ENCODE measurements around the gene DBNDD1. TPM values are rescaled to one million over a fixed set of nuclear protein-coding genes. Genes with fewer than 3 reads are reported as not detected.

Gene DBNDD1
- total RNA-seq, 1 donor from 2014 or later = 24.0 TPM

DNA sequence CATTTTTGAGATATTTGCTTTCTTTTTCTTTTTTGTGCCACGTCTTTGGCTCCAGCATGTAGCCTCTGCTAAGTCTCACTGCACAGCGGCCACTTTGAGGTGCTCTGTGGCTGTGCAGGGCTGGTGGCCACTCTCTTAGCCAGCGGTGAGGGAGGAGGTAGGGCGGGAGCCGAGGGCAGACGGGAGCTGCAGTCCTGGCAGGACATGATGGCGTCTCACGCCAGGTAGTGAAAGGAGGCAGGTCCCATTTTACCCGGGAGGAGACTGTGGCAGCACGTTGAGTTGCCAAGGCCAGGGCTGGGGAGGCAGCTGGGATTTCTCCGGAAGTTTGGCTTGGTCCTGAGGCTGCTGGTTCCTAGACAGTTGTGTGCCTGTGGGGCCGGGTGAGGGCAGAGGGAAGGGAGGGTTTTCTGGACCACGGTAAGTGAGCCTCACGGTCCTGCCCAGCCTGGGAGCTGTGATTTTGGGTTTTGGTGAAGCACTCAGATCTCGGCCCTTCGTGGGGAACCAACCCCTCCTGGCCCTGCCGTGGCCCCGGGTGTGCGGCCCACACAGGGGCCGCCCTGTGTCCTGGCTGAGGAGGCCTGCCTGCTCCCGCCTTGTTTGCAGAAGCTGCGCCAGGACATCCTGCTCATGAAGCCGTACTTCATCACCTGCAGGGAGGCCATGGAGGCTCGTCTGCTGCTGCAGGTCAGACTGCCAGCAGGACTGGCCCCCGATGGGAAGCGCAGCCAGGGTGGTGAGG is 56.3 kb downstream of the DBNDD1 start:
- H3K4me1 ChIP-seq (ENCODE audit: insufficient read depth, low read length) = no peaks in the 10 kb centered on the region
- Mint-ChIP-seq H3K27me3 (ENCODE audit: low read depth, unreplicated experiment) (no peaks in the 10 kb centered on the region), H3K4me1 (ENCODE audit: low read depth, unreplicated experiment) (peaks cover under 1% of the 10 kb centered on the region), H3K36me3 (ENCODE audit: low read depth, unreplicated experiment) (peaks cover 29% of the 10 kb centered on the region), H3K27ac (ENCODE audit: unreplicated experiment) (no peak overlapping the region), H3K4me3 (ENCODE audit: unreplicated experiment) (no peak overlapping the region), H3K9me3 (ENCODE audit: unreplicated experiment) (no peaks in the 10 kb centered on the region)
- H3K36me3 ChIP-seq (ENCODE audit: insufficient read depth, low read length) = peaks cover 11% of the 10 kb centered on the region
- DNase-seq (ENCODE audit: low read depth) (no peak), FAIRE-seq (no peak)
- no peak overlapping the region for H3K27ac ChIP-seq (ENCODE audit: low read depth, low read length)
- TF ChIP-seq EZH2 (IDR thresholded peaks at IDR 0.05; ENCODE audit: insufficient read depth, low read length) = no peak
- TF ChIP-seq, protein P1, sequence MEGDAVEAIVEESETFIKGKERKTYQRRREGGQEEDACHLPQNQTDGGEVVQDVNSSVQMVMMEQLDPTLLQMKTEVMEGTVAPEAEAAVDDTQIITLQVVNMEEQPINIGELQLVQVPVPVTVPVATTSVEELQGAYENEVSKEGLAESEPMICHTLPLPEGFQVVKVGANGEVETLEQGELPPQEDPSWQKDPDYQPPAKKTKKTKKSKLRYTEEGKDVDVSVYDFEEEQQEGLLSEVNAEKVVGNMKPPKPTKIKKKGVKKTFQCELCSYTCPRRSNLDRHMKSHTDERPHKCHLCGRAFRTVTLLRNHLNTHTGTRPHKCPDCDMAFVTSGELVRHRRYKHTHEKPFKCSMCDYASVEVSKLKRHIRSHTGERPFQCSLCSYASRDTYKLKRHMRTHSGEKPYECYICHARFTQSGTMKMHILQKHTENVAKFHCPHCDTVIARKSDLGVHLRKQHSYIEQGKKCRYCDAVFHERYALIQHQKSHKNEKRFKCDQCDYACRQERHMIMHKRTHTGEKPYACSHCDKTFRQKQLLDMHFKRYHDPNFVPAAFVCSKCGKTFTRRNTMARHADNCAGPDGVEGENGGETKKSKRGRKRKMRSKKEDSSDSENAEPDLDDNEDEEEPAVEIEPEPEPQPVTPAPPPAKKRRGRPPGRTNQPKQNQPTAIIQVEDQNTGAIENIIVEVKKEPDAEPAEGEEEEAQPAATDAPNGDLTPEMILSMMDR (IDR thresholded peaks at IDR 0.05; ENCODE audit: insufficient read depth, low read depth, low read length) = no peak
- H3K27me3 ChIP-seq (ENCODE audit: insufficient read depth, low read length) = no peaks in the 10 kb centered on the region
- no peak overlapping the region for H3K4me2 ChIP-seq (ENCODE audit: low read length)
- H4K20me1 ChIP-seq (ENCODE audit: insufficient read depth, low read length) = no peaks in the 10 kb centered on the region
- no peak overlapping the region for H3K9ac ChIP-seq (ENCODE audit: low read length)
- no peak overlapping the region for H2AFZ ChIP-seq (ENCODE audit: low read depth, low read length)
- no peaks in the 10 kb centered on the region for H3K79me2 ChIP-seq (ENCODE audit: insufficient read depth, low read length)
- H3K4me3 ChIP-seq (ENCODE audit: insufficient read depth, low read depth, low read length) = no peak overlapping the region
- no peaks in the 10 kb centered on the region for H3K9me3 ChIP-seq (ENCODE audit: insufficient read depth, low read depth, low read length)

DNA sequence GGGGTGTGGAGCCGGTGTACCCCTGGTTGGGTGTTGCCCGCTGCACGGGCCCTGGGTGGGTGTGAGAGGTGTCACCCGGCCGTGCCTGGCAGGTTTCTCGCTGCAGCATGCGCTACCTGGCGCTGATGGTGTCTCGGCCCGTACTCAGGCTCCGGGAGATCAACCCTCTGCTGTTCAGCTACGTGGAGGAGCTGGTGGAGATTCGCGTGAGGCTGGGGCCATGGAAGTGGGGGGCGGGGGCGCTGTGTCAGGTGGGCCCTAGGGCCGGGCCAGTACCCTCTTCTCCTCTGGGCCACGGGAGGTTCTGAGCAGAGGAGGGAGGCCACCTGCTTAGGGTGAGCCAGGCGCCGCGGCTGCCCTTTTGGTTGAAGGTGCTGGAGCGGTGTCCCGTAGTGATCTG is 57.3 kb downstream of the DBNDD1 start:
- H3K27me3 ChIP-seq (ENCODE audit: insufficient read depth, low read length) = no peaks in the 10 kb centered on the region
- no peaks in the 10 kb centered on the region for H3K9me3 Mint-ChIP-seq (ENCODE audit: unreplicated experiment)
- peaks cover 27% of the 10 kb centered on the region for H3K36me3 Mint-ChIP-seq (ENCODE audit: low read depth, unreplicated experiment)
- no peak overlapping the region for H3K27ac Mint-ChIP-seq (ENCODE audit: unreplicated experiment)
- no peak overlapping the region for H3K4me3 Mint-ChIP-seq (ENCODE audit: unreplicated experiment)
- no peak overlapping the region for H3K4me2 ChIP-seq (ENCODE audit: low read length)
- no peaks in the 10 kb centered on the region for H3K4me1 ChIP-seq (ENCODE audit: insufficient read depth, low read length)
- no peak overlapping the region for H3K4me3 ChIP-seq (ENCODE audit: insufficient read depth, low read depth, low read length)
- H2AFZ ChIP-seq (ENCODE audit: low read depth, low read length) = no peak overlapping the region
- peaks cover 14% of the 10 kb centered on the region for H3K36me3 ChIP-seq (ENCODE audit: insufficient read depth, low read length)
- no peak for DNase-seq (ENCODE audit: low read depth)
- H3K9ac ChIP-seq (ENCODE audit: low read length) = no peak overlapping the region
- H3K79me2 ChIP-seq (ENCODE audit: insufficient read depth, low read length) = no peaks in the 10 kb centered on the region
- H4K20me1 ChIP-seq (ENCODE audit: insufficient read depth, low read length) = no peaks in the 10 kb centered on the region
- no peaks in the 10 kb centered on the region for H3K9me3 ChIP-seq (ENCODE audit: insufficient read depth, low read depth, low read length)
- peaks cover 2% of the 10 kb centered on the region for H3K4me1 Mint-ChIP-seq (ENCODE audit: low read depth, unreplicated experiment)
- H3K27ac ChIP-seq (ENCODE audit: low read depth, low read length) = no peak overlapping the region
- no peaks in the 10 kb centered on the region for H3K27me3 Mint-ChIP-seq (ENCODE audit: low read depth, unreplicated experiment)
- TF ChIP-seq, protein P1 (IDR thresholded peaks at IDR 0.05; ENCODE audit: insufficient read depth, low read depth, low read length) = no peak
- TF ChIP-seq EZH2 (IDR thresholded peaks at IDR 0.05; ENCODE audit: insufficient read depth, low read length) = no peak
- no peak for FAIRE-seq

DNA sequence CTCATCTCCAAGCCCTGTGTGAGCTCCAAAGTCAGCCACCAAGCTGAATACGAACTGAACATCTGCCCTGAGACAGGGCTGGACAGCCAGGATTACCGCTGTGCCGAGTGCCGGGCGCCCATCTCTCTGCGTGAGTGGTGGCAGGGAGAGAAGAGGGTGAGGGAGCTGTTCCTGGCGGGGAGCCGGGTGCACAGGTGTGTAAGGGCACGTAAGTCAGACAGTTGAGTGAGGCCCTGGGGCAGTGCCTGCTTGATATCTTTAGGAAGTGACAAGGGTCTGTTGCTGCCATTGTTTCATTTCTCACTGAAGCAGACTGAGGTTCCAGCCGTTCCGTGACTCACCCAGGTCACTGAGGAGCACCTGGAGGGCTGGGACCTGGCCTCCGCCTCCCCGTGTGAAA is 58.3 kb downstream of the DBNDD1 start:
- Histone ChIP-seq H2AFZ (ENCODE audit: low read depth, low read length) (no peak overlapping the region), H3K4me1 (ENCODE audit: insufficient read depth, low read length) (no peaks in the 10 kb centered on the region), H3K4me3 (ENCODE audit: insufficient read depth, low read depth, low read length) (no peak overlapping the region), H4K20me1 (ENCODE audit: insufficient read depth, low read length) (no peaks in the 10 kb centered on the region), H3K27ac (ENCODE audit: low read depth, low read length) (no peak overlapping the region), H3K4me2 (ENCODE audit: low read length) (no peak overlapping the region), H3K36me3 (ENCODE audit: insufficient read depth, low read length) (peaks cover 14% of the 10 kb centered on the region), H3K27me3 (ENCODE audit: insufficient read depth, low read length) (no peaks in the 10 kb centered on the region), H3K79me2 (ENCODE audit: insufficient read depth, low read length) (no peaks in the 10 kb centered on the region), H3K9ac (ENCODE audit: low read length) (no peak overlapping the region), H3K9me3 (ENCODE audit: insufficient read depth, low read depth, low read length) (no peaks in the 10 kb centered on the region)
- TF ChIP-seq, protein P1 (IDR thresholded peaks at IDR 0.05; ENCODE audit: insufficient read depth, low read depth, low read length) = no peak
- TF ChIP-seq EZH2 (IDR thresholded peaks at IDR 0.05; ENCODE audit: insufficient read depth, low read length) = no peak
- no peaks in the 10 kb centered on the region for H3K27me3 Mint-ChIP-seq (ENCODE audit: low read depth, unreplicated experiment)
- no peak overlapping the region for H3K27ac Mint-ChIP-seq (ENCODE audit: unreplicated experiment)
- no peak for DNase-seq (ENCODE audit: low read depth)
- H3K9me3 Mint-ChIP-seq (ENCODE audit: unreplicated experiment) = no peaks in the 10 kb centered on the region
- H3K36me3 Mint-ChIP-seq (ENCODE audit: low read depth, unreplicated experiment) = peaks cover 25% of the 10 kb centered on the region
- H3K4me3 Mint-ChIP-seq (ENCODE audit: unreplicated experiment) = no peak overlapping the region
- no peak for FAIRE-seq
- H3K4me1 Mint-ChIP-seq (ENCODE audit: low read depth, unreplicated experiment) = peaks cover 2% of the 10 kb centered on the region
